ENCODE data around the gene FGR.

- no peak for TF ChIP-seq CTCF (conservative IDR thresholded peaks at IDR 0.05 in 1 of 2, IDR thresholded peaks at IDR 0.05 in 1 of 2; ENCODE audit: extremely low read depth in 1 of 2, insufficient read depth in 1 of 2, low read depth in 1 of 2, low read length in 2 of 2)
- no peak for TF ChIP-seq EZH2 (IDR thresholded peaks at IDR 0.05; ENCODE audit: borderline replicate concordance, low read length)
Observed at GRCh38 chr1:27576806-27577227, 58.2 kb downstream of the FGR start.
